Activated naive CD4-positive, alpha-beta T cell treated with anti-CD3 and anti-CD28 coated beads, Interleukin-2, amount 10 ng/mL, durations not matched to agents 5 hours and 36 hours (primary cell): ENCODE results near the gene BACE2. TPM values are rescaled to one million over a fixed set of nuclear protein-coding genes. Genes with fewer than 3 reads are reported as not detected.

Experiments
- microRNA-seq: library from miRNA; unstranded; fragments of <30 nt; microRNA quantifications from one replicate; pipeline ENCODE4 v1.2.0, GENCODE V29; 2022; ENCODE audit warnings: borderline microRNAs expressed, borderline replicate concordance
- total RNA-seq, 2 experiments: library from RNA; stranded (reverse); gene quantifications; one replicate each; pipeline ENCODE4 v1.2.3, GENCODE V29; 2021

The BACE2 gene
- 1 to 10 TPM; 1.1 to 2.0 TPM for total RNA-seq

GRCh38 chr21:41167348-41168342 is at the start of gene BACE2:
BACE2 (plus strand) TSS chr21:41168160; CDS start chr21:41168264, 104 bp downstream.

GRCh38 chr21:41316200-41317062 is 148.5 kb downstream of the BACE2 start, which contains the start of gene FAM3B:
FAM3B (plus strand) TSS chr21:41316801; CDS start chr21:41316880, 79 bp downstream.

Small RNA genes within 50 kb of the gene (microRNA-seq; reads per million reads assigned to microRNA genes)
- gene MIR3197, result not detected

Other genes starting within 250 kb of the BACE2 start
- not detected for gene FAM3B, start 148.6 kb downstream of the BACE2 start, total RNA-seq
- 10 to 100 TPM; 52.9 to 54.4 TPM for gene MX2, start 193.9 kb downstream of the BACE2 start, total RNA-seq